ENCODE results near the gene PSTPIP2. TPM values are rescaled to one million over a fixed set of nuclear protein-coding genes. Genes with fewer than 3 reads are reported as not detected.

The PSTPIP2 gene
- total and polyA plus RNA-seq, 9 of the 15 experiments (the other 6 are each of a cell fraction or from before 2014, with no cell fraction given): 14.0 to 45.7 (median 27.1) TPM

DNA sequence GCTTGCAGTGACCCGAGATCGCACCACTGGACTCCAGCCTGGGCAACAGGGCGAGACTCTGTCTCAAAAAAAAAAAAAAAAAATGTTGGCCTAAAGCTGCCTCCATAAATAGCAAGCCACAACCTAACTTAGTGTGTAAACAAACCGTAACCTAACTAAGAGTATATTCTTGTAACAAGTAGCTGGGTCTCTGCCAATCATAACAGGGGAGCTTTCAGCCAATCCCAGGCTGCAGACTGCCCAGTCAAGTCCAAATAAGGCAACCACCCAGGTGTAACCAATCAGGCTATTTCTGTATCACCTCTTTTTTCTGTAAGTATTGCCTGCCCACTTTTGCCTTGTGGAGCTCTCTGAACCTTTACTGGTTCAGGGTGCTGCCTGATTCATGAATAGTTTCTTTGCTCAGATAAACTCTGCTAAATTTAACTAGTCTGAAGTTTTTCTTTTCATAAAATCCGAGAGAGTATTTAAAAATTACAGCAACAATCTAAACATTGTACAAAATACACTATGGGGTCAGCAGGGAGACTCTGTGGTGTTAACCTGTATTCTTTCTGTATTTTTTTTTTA lies 4.5 kb downstream of the PSTPIP2 start (continued):
- TF ChIP-seq TCFL5 (CRISPR knock-in tag; conservative IDR thresholded peaks at IDR 0.05) (no peak), SRF (CRISPR knock-in tag; IDR thresholded peaks at IDR 0.05) (peak; percentile 76 to 98), ETV6 (IDR thresholded peaks at IDR 0.05; ENCODE audit: borderline replicate concordance in 1 of 2, low read depth in 2 of 2, low read length in 1 of 2) (no peak), ETV6 (CRISPR knock-in tag; IDR thresholded peaks at IDR 0.05; ENCODE audit: borderline replicate concordance) (no peak), NFYB (IDR thresholded peaks at IDR 0.05; ENCODE audit: extremely low read depth, insufficient read length) (peak; percentile 34), MED1 (CRISPR knock-in tag; IDR thresholded peaks at IDR 0.05; ENCODE audit: borderline replicate concordance) (no peak), TEAD4 (IDR thresholded peaks at IDR 0.05; ENCODE audit: low read length) (no peak), TEAD4 (CRISPR knock-in tag; IDR thresholded peaks at IDR 0.05; ENCODE audit: borderline replicate concordance) (no peak), KDM5B (IDR thresholded peaks at IDR 0.05; ENCODE audit: insufficient replicate concordance, low read depth, low read length) (no peak), SUPT5H (IDR thresholded peaks at IDR 0.05) (no peak), PML (IDR thresholded peaks at IDR 0.05; ENCODE audit: low read length) (no peak), ZFP36 (IDR thresholded peaks at IDR 0.05; ENCODE audit: low read depth, low read length, partially characterized antibody) (peak; percentile 13), EGR1 (conservative IDR thresholded peaks at IDR 0.05) (no peak), ZBED1 (IDR thresholded peaks at IDR 0.05) (no peak)
